KG1 (cell line): ENCODE results near the gene GPC5.
"Not testable (repeated sequence)": the region's sequence is repeated elsewhere in the genome, so short reads cannot be mapped to it uniquely, and the experiment has no call there.

Experiments
- DNase-seq: peaks from one replicate; lab custom pipeline; 2025; lab: John Stamatoyannopoulos, UW

The GPC5 gene

DNA sequence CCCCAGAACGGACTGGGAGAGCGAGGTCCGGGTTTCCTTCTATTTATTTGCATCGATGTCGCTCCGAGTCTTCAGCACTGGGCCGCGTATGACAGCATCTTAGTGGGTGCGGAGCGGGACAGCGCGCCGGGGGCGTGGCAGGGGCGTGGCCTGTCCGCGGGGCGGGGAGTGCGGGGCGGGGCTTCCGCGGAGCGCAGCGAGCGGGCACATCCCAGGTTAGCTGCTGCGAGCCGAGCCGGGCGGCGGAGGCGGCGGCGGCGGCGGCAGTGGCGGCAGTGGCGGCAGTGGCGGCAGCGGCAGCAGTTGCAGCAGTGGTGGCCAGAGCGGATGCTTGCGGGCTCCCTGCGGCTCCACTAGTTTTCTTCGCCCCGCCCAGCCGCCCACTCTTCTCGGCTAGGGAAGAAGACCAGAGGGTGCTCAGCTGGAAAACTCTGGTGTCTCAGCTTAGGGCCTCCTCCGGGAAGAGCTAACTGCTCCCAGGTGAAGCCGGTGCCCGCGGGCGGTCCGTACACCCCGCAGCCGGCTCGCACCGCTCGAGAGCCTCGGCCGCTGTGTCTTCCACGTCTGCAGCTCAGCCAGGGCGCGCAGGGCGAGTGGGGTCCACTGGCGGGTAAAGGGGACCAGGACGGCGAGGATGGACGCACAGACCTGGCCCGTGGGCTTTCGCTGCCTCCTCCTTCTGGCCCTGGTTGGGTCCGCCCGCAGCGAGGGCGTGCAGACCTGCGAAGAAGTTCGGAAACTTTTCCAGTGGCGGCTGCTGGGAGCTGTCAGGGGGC, at the start of gene GPC5:
GPC5 (plus strand) TSS at position 209 of the 776 bp plus-strand sequence.
- DNase-seq = peak; percentile 13

DNA sequence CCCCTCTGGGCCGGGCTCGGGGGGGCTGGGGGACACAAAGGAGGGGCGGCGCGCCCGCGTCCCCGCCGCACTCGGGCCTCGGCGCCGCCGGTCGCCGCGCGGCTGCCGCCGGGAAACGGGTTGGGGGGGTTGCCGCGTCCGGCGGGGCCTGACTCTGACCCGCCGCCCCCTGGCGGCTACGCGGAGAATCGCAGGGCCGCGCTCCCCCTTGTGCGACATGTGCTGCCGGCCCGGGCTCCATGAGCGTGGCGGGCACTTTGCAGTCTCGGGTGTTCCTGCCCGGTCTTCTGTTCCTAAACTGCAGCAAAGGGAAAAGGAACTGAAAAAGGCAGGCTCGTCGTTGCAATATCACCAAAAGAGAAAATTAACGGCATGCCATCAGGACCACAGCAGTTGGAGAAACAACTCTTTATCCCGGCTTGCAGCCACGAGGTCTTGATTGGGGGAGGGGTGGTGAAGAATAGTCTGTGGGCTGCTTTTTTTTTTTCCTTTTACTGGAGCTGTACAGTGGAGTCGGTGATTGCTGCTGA, 49.5 kb upstream of the GPC5 start:
- DNase-seq = peak; percentile 60

DNA sequence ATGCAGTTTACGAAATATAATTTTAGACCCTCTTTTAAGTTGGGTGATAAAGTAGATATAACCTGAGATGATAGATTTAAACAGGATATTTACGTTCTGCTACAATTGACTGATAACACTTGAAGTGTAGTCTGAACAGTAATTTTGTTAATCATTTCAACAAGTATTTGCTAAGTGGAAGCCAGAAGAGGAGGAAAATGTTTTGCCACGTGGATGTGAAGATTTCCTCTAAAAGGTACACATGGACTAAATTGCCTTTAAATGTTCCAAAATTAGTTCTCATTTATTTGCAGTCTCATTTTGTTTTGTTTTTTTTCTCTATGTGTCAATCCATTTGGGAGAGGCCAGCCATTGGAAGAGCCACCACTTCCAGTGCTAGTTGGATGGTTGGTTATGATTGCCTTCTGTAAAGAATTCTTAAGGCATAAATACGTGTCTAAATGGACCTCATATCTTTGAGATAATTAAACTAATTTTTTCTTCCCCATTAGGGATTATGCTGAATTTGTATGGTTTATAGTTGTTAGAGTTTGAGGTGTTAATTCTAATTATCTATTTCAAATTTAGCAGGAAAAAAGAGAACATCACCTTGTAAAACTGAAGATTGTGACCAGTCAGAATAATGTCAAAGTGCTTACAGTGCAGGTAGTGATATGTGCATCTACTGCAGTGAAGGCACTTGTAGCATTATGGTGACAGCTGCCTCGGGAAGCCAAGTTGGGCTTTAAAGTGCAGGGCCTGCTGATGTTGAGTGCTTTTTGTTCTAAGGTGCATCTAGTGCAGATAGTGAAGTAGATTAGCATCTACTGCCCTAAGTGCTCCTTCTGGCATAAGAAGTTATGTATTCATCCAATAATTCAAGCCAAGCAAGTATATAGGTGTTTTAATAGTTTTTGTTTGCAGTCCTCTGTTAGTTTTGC, 48.2 kb upstream of the GPC5 start:
- no peak for DNase-seq

DNA sequence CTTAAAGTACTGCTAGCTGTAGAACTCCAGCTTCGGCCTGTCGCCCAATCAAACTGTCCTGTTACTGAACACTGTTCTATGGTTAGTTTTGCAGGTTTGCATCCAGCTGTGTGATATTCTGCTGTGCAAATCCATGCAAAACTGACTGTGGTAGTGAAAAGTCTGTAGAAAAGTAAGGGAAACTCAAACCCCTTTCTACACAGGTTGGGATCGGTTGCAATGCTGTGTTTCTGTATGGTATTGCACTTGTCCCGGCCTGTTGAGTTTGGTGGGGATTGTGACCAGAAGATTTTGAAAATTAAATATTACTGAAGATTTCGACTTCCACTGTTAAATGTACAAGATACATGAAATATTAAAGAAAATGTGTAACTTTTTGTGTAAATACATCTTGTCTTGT, 47.3 kb upstream of the GPC5 start:
- DNase-seq = no peak

DNA sequence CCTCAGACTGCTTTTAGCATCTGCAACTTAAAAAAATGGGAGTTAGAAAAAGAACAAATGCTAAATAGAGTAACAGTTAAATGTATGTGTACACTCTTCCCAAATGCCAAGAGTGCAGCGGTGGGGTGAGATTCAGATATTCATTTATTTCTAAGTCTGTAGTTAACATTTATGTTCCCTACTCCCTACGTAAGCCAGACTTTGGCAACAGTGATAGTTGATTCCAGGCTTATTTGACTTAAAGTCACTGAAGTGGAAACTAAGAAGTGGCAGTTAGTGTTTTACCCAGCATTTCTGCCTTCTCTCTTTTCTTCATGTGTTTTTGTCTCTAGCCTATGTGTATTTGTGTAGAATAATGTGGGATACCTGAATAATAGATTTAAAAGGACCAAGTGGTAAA, 46.4 kb upstream of the GPC5 start:
- DNase-seq = no peak

DNA sequence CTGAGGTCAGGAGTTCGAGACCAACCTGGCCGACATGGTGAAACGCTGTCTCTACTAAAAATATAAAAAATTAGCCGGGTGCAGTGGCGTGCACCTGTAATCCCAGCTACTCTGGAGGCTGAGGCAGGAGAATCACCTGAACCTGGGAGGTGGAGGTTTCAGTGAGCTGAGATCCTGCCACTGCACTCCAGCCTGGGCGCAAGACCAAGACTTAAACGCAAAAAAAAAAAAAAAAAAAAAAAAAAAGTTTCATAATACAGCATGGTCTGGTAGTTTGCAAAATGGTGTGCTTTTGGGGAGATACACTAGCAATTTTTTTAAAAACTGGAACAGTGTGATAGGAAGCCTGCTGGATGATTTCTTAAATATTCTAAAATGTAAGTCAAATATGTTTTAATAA, 45.5 kb upstream of the GPC5 start:
- not testable (repeated sequence) for DNase-seq

DNA sequence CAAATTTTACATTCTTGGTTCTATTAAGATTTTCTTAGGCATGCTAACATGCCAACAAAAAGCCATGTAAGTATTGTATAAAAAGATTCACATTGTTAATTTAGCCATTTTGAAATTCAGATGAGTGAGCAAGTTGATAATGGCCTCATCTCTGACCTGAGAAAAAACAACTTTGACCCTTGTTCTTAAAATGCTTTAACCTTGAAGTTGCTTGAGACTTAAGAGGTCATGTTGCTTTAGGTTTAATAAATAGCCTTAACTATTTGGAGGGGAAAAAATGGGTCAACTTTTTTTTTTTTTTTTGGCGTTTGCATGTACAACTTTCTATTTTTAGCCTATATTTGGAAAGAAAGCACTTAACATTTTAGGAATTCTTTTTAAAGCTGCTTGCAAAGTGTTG, 44.9 kb upstream of the GPC5 start:
- no peak for DNase-seq

DNA sequence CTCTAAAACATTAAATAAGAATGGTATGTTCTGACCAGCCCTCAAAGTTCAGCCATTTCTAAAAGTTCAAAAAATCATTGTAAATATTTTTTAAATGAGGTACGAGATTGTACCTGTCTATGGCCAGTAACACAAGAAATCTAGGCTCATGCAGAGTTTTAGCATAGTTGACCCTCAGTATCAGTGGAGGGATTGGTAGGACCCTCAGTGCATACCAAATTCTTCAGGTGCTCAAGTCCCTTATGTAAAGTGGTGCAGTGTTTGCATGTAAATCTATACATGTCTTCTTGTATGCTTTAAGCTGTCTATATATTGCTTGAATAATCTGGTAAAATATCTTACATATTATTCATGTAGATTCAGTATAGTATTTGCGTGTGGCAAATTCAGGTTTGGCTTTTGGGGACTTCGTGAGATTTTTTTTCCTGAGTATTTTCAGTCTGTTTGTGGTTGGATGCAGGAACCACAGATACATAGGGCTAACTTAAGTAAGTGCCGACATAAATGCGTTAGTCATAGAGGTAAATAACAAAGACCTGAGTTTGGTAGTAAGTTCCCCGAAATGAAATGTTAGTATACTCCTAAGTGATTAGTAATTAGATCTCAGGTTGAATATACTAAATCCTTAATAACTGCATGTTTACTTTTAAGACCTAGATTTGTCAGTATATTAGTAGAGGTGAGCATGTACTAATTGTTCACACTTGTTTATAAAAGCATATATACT, 43.2 kb upstream of the GPC5 start:
- no peak for DNase-seq

DNA sequence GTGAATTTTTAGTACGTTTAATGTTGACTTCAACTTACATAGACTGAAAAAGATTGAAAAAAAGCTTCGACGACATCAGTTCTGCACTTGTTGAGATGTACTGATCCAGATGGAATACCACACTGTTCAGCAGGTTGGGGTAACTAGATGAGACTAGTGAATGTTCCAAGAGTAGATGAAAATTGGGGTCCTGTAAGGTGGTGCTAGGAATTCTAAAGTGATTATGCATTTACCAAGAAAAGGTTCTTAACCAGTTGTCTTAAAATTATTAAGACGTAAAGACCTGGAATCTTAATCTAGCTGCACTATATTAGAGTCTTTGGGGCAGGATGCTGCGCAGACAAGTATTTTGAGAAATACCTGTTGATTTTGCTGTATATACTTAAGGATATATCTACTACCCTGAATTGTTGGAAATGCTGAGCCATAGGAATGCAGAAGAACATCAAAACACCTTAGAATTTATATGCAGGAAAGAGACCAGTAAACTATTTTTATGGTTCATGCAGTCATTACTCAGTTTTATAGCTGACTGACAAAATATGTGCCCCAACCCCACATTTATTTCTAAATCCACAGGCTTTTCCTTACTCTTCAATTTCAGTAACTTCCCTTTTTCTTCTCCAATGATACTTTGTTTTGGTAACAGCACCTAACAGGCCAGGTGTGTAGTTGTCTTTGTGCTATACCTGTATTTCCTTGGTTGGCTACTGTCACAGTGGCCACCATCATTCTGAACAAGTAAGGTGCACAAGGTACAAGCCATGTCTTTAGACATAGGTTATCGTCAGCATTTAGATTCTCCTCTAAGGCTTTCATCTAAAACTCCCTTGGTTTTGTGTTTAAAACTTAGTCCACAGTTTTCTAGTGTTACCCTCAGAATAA, 42.4 kb upstream of the GPC5 start:
- no peak for DNase-seq

DNA sequence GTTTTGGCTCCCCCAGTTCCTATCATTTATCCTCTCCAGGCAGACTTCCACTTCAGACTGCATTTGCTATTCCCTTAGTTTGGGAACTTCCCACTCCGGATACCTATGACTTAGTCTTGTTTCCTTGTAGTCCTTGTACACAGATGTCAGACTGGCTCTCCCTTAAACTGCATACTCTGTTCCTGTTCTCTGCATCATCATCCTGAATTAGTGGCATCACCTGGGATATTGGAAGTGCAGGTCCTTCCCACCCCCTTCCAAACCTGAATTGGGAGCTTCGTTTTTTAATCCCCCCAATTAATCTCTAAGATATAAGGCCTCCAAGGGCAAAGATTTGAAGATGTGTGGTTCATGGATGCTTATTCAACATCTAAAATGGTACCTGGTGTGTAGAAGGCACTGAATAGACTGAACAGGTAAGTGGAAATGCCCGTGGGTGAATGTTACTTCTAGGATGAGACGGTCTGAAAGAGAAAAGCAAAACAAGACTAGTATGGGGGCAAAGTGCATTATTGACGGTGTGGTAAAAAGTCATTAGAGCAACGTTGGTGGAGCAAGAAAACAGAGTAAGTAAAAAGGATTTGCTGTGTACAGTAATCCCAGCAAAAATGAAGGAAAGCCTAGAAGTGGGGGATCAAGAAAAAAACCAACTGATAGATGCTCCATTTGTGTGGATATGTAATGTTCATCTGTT, 41.4 kb upstream of the GPC5 start:
- DNase-seq = no peak

DNA sequence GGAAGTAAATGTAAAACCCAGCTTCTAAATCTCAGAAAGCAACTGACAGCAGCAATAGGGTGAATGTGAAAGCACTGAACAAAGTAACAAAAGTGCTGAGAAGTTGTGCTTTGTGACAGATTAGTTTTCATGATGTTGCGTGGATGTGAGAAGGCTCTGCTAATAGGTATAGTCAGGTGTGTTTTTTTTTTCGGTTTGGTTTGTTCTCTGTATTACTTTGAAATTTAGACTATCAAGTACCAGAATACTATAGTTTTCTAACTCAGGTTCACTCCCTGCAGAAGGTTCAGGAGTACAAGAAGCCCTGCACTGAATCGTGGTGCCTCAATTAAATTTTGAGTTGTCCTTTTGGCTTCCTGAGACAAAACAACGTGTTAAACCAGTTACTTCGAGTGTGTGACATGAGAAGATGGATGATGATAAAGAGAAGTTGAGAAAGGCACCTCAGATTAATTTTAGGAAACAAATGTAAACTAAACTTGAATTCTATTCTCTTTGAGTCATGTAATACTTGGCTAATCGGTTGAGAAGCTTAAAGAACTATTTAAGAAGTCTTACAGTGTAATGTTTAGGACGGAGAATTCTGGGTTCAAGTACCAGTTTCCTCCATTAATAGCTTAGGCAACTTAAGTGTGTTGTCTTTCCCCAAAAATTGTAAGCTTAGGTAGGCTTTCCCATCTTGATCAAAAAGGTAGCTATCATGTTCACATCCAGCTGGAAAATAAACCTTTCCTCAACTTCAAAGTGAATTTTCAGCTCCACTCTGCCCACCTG, 40.6 kb upstream of the GPC5 start:
- DNase-seq = no peak

DNA sequence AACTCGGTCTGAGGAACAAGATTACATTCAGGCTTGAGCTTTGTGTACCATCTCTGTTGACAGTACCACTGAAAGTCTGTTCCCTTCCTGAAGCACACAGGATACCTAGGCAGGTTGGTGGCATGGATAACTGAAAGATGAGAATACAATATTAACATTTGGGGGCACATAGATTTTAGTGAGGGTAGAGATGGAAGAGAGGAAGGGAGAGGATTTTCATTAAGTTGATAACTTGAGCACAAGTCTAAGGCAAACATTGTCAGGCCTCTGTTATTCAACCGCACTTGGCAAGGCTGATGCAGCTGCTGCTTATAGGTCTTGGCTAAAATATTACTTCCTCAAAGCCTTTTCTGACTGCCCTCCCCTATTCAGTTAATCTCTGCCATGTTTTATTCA, 40.0 kb upstream of the GPC5 start:
- DNase-seq = peak; percentile 28

DNA sequence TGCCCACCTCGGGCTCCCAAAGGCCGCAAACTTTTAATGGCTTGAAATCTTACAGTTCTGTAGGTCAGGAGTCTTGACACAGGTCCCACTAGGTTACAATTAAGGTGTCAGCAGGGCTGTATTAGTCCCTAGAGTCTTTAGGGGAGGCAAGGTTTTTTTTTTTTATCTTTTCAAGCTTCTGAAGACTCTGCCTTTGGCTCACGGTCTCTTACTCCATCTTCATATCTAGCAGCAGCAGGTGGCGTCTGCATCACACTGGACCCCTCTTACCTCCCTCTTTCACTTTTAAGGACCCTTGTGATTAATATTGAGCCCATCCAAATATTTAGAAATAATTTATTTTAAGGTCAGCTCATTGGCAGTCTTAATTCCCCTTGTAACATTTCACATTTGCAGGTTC, 39.3 kb upstream of the GPC5 start:
- DNase-seq = no peak

DNA sequence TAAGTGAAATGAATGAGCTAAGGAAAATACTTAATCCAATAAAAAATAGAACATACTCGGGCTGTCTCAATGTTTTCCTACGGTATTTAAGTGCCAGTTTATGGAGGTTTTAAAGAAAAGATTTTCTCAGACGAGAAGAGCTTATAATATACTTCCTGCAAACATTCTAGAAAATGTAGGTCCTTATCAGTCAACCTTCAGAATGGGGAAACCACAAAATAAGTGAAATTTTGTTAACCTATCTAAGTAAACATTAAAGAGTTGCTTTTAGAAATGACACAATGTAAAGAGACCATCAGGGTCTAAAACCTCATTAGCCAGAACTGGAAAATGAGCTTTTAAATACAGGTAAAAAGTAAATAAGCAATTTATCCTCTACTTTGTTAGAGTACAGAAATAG, 38.8 kb upstream of the GPC5 start:
- no peak for DNase-seq

DNA sequence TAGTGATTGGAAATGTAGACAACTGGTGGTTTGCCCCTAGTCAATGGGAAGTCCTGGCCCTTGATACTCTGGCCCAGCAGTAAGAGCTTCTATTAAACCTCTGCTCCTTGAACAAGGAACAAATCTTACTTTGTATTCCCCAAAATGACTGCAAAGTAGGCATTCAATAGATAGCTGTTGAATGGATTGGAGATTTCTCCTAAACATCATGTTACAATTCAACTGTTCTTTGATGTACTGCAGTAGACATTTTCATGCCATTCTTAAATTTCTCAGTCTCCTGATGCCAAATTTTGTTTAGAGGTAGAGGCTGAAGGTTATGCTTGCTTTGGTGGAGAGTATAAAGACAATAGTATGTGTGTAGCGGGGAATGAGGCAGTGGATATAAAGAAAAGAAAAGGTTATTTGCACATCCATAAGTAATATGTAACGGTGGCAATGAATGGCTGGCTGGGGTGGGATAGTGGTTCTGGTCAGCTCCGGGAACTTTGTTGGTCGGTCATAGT, 38.1 kb upstream of the GPC5 start:
- no peak for DNase-seq

DNA sequence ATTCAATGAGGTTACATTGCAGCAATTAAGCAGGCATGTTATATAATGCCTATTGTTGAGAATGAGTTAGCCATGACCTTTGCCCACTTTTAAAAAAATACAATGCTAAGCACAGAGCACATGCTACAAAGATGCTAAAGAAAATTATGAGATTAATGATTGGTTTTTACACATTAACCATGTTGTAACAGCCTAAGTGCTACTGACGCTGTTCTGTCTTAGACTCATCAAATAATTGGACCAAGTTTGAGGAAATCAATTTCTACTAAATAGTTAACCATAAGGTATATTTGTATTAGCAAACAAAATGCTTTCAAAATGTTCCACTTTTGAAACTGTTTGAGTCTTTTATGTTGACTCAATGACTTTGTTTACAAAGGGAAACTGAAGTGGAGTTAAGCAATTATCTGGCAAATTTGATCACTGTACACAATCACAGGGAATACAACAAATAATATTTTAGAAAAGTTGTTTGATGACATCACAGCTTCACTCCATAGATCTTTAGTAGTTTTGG, 36.6 kb upstream of the GPC5 start:
- DNase-seq = no peak

DNA sequence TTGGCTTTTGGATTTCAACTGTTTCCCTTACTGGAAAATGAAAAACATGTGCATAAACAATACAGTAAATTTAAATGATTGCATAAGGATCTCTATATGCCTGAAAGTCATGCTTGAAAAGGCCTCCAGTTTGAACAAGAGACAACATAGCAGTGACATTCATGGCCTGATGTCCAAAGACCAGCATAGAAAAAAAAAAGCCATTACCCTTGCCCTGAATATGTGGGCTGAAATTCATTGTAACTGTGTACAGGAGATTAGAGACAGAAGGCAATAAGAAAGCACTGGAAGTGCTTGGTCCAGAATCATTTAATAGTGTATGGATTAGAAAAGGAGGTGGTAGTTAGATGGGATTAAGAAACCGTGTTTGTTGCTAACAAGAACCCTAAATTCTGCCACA, 35.5 kb upstream of the GPC5 start:
- no peak for DNase-seq

DNA sequence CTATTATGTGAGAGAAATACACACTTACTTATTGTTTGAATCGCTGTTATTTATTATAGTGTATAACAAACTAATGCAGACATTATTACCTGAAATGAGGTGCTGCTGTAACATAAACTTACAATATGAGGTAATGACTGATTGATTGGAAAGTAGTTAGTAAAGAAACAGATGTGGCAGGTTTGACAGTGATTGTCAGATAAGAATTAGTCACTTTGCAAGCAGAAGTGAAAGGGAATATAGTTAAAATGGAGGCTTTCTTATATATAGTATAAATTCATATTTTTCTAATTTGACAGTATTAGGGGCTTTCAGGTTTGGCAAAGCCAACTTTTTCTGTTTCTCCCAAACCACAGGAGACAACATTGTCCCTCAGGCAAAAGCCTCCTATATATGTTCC, 30.3 kb upstream of the GPC5 start:
- no peak for DNase-seq

DNA sequence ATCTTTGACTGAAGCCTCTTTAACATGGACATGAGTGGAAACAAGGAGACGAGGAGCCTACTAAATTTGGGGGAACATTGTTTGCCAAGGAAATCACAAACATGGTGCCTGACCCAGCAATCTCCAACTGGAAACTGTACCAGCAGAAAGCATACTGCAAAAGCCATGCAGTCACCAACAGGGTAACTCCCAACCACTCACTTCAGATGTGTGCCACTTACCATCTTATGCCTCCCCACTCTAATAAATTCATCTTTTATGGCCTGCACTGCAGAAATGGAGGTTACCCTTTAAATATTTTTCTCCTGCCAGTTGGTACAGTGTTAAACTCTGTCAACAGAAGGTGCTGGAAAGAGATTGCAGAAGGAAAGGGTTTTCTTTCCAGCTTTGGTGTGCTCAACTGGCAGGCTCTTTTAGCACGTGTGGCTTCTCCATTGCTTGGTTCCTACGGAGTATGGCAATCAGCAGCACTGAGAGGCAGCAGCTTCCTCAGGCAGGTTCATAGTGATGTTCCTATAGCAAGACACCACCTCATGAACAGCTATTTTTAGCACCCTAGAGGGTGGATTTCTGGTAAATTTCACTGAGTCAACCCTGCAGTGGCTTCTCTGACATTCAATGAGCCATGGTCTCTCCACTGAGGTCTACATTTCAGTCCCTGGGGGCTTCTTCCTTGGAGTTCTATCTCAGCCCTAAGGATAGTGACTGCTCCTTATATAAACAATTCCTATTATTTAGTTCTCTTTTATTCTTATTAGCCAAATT, 29.6 kb upstream of the GPC5 start:
- DNase-seq = no peak
